Middle frontal gyrus (tissue), 1 donor: ENCODE measurements around the gene JAG2.

Experiments
- DNase-seq: peaks from one replicate; pipeline ENCODE4 v3.0.0-alpha.2; 2015; ENCODE audit warnings: low spot score; ENCODE audit errors: extremely low spot score

Gene JAG2

GRCh38 chr14:105168496-105168978, at the start of gene JAG2:
Gene JAG2 (minus strand): TSS chr14:105168776. CDS start chr14:105168420, 356 bp downstream.
- DNase-seq, result no peak

- no peak for DNase-seq
Observed at GRCh38 chr14:105217774-105218173, 49.2 kb upstream of the JAG2 start.

DNA sequence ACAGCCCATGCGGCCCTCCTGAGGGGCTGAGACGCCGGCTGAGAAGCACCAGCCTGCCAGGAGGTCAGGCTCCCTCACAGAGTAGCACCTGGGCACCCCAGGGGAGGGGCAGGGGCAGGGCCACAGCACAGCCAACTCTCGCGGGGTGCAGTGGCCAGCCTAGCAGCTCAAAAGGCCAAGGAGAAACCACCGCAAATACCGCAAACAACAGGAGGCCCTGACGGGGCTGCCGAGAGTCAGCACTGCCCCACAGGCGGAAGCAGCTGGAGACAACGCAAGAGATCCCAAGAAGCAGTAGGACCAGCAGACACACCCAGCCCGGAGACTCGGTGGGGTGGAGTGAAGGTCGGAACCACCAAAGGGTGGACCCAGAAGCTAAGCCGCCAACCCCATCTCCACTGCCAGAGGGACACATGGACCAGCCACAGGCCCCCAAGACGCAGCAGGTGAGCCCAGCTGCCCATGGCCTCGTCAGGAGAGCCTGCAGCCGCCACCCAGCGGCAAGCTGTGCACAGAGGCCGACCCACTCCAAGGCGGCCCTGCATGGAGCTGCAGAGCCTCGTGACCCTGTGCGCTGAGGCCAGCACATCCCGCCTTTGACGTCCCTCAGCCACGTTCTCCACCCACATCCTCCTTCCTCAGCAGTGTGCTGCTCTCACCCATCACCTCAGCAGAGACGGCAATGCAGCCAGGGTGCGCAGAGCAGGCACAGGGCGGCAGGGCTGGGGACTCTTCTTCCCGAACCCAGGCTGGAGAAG, 48.1 kb upstream of the JAG2 start:
- no peak for DNase-seq

GRCh38 chr14:105215602-105216001, 47.0 kb upstream of the JAG2 start:
- no peak for DNase-seq

DNA sequence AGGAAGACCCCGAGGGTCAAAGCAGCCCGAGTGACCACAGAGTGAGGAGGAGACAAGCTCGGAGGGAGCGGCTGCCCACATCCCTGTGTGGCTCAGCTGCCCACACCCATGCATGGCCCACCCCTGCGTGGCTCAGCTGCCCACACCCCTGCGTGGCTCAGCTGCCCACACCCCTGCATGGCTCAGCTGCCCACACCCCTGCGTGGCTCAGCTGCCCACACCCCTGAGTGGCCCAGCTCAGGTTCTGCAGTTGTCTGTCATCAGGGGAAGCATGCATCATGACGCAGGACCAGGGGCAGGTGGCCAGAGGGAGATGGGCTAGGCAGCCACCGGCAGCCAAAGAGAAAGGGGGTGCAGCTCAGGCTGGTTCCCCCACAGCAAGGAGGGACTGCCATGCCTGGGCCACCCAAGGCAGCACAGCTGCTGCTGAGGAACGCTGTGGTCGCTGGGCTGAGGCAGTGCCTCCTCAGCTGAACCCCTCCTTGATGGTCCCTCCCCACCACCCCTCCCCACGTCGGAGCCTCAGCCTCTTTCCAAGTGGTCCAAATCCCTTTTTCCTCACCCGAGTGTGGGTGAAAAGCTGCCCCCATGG, 45.8 kb upstream of the JAG2 start:
- no peak for DNase-seq

- DNase-seq, result no peak
Observed at GRCh38 chr14:105213361-105213760, 44.8 kb upstream of the JAG2 start.

- no peak for DNase-seq
Observed at GRCh38 chr14:105212541-105213300, 44.1 kb upstream of the JAG2 start.

- no peak for DNase-seq
Observed at GRCh38 chr14:105211758-105212089, 43.1 kb upstream of the JAG2 start.

DNA sequence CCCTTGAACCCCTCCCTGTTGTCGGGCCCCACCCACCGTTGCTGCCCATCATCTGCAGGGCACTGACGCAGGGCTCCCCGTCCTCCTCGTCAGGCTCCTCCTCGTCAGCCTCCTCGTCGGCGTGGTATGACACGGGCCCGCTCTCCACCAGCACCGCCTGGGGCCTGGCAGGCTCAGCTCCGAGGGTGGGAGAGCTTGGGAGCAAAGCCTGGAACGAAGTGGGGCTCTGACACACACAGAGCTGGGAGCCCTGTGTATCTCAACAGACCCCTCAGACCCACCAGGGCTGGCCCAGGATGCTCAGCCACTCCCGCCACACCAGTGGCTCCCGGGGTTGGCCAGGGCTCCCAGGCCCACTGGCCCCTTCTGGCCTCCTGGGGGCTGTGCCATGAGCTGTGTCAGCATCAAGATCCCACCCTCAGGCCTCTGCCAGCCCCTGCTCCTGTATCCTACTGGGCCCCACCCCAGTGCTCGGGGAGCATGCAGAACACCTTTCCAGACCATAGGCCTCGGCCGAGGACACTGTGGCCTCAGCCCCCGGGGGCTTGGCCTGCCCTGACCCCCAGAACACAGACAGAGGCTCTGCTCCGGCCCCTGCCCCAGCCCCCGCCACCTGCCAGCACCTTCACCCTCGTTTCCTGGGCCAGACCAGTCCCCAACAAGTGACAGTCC, 42.6 kb upstream of the JAG2 start:
- no peak for DNase-seq

DNA sequence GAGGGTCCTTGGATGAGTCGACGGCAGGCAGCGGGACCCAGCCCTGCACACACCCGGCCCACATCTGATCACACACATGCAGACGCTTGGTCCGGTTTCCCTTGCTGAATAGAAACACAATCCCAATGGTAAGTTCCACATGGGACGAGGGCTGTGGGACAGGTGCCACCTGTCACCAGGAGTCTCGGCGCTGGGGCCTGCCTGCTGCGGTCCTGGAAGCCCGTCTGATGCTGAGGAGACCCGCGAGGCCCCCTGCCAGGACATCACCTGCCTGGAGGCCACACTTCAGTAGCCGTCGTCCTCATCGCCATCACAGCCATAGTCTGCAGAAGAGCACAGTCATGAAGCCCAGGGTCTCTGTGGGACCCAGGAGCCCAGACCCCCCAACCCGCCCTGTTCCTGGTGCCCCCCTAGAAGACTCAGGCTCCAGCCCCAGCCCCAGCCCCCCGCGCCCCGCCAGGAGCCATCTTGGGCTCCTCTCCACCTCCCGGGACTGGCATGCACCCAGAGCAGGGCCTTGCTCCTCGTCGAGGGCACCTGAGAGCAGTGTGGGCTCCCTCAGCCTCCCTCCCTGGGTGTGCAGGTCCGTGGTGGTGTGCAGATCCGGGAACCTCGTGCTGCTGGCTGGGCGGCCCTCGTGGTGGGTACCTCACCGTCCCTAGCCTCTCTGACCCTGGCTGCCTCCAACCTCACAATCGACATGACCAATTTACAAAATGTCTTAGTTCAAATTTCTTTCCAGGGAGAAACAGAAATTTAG, 41.9 kb upstream of the JAG2 start:
- no peak for DNase-seq

DNA sequence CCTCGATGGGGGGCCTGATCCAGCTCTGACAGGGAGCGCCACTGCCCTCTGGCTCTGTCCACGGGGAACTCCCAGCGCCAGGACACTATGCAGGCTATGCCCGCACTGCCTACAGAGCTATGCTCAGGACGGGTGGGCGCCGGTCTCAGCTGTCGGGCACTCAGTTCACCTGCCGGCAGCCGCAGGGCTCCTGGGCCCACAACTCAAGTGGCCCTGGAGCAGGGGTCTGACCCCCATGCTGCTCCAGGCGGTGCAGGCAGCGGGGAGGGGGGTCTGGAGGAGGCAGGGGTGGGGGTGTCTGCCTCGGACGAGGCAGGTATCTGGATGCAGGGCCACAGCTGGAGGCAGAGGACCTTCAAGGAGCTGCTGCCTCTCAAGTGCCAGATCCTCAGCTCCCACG, 41.1 kb upstream of the JAG2 start:
- no peak for DNase-seq

- no peak for DNase-seq
Observed at GRCh38 chr14:105209091-105209490, 40.5 kb upstream of the JAG2 start.

DNA sequence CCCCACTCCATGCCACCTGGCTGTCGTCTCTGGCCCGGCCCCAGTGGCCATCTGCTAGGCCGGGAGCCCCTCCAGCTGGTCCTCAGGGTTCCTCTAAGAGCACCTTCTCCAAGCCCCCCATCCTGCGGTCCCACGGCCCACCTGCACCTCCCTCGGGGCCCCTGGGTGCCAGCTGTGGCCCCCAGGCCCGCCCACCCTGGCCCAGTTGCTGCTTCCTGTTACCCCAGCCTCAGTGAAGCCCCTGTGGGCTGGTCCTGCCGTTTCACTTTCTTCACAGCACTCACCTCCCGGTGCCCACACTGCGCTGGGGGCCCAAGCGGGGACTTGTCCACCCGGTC, 40.1 kb upstream of the JAG2 start:
- no peak for DNase-seq

GRCh38 chr14:105207996-105208737, 39.6 kb upstream of the JAG2 start:
- DNase-seq, result no peak

DNA sequence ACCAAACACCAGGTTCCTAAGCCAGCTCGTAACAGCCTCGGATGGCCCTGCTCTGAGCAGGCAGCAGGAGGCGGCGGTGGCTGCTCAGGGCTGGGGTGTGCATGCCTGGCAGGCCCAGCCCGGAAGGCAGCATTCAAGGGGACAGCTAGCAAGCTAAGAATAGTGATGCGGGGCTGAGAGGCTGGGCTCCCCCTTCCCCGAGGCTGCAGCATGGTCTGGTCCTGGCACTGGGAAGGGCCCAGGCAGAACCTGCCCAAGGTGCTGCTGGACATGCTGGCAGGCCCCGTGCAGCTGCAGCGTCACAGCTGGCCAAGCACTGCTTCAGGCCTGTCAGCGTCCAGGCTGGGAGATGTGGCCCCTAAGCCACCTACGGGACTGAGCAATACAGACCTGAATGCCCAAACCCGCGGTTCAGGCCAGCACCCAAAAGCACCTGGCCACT, 38.9 kb upstream of the JAG2 start:
- no peak for DNase-seq

DNA sequence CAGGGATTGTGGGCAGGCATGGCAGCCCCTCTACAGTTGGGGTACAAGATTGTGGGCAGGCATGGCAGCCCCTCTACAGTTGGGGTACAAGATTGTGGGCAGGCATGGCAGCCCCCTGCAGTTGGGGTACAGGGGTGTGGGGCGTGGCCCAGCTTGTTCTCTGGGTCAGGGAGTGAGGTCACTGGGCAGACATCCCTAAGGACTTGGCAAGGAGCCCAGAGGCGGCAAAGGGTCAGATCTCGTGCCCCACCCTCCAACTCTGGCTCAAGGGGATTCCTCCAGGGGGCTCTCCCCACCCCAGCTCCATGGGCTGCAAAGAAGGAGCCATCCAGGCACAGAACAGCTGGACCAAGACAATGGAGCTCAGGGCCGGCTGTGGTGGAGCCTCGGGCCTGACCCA, 38.3 kb upstream of the JAG2 start:
- no peak for DNase-seq

GRCh38 chr14:105205673-105206208, 37.2 kb upstream of the JAG2 start:
- DNase-seq, result no peak

- no peak for DNase-seq
Observed at GRCh38 chr14:105204931-105205672, 36.5 kb upstream of the JAG2 start.

- no peak for DNase-seq
Observed at GRCh38 chr14:105204206-105204930, 35.8 kb upstream of the JAG2 start.
